ENCODE measurements around the gene CFAP77.

GRCh38 chr9:132606066-132606465 lies 196.1 kb downstream of the CFAP77 start:
- no peak for TF ChIP-seq JUNB (CRISPR knock-in tag; IDR thresholded peaks at IDR 0.05; ENCODE audit: borderline replicate concordance)
- no peak for TF ChIP-seq ZNF281 (CRISPR knock-in tag; IDR thresholded peaks at IDR 0.05; ENCODE audit: borderline replicate concordance)
- TF ChIP-seq, protein P1, sequence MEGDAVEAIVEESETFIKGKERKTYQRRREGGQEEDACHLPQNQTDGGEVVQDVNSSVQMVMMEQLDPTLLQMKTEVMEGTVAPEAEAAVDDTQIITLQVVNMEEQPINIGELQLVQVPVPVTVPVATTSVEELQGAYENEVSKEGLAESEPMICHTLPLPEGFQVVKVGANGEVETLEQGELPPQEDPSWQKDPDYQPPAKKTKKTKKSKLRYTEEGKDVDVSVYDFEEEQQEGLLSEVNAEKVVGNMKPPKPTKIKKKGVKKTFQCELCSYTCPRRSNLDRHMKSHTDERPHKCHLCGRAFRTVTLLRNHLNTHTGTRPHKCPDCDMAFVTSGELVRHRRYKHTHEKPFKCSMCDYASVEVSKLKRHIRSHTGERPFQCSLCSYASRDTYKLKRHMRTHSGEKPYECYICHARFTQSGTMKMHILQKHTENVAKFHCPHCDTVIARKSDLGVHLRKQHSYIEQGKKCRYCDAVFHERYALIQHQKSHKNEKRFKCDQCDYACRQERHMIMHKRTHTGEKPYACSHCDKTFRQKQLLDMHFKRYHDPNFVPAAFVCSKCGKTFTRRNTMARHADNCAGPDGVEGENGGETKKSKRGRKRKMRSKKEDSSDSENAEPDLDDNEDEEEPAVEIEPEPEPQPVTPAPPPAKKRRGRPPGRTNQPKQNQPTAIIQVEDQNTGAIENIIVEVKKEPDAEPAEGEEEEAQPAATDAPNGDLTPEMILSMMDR (CRISPR knock-in tag; IDR thresholded peaks at IDR 0.05): no peak
- TF ChIP-seq ZFP62 (CRISPR knock-in tag; IDR thresholded peaks at IDR 0.05): no peak
- TF ChIP-seq, protein P2, sequence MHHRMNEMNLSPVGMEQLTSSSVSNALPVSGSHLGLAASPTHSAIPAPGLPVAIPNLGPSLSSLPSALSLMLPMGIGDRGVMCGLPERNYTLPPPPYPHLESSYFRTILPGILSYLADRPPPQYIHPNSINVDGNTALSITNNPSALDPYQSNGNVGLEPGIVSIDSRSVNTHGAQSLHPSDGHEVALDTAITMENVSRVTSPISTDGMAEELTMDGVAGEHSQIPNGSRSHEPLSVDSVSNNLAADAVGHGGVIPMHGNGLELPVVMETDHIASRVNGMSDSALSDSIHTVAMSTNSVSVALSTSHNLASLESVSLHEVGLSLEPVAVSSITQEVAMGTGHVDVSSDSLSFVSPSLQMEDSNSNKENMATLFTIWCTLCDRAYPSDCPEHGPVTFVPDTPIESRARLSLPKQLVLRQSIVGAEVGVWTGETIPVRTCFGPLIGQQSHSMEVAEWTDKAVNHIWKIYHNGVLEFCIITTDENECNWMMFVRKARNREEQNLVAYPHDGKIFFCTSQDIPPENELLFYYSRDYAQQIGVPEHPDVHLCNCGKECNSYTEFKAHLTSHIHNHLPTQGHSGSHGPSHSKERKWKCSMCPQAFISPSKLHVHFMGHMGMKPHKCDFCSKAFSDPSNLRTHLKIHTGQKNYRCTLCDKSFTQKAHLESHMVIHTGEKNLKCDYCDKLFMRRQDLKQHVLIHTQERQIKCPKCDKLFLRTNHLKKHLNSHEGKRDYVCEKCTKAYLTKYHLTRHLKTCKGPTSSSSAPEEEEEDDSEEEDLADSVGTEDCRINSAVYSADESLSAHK (CRISPR knock-in tag; IDR thresholded peaks at IDR 0.05; ENCODE audit: borderline replicate concordance): no peak
